ENCODE measurements around the gene CACNA1D.

Gene CACNA1D

DNA sequence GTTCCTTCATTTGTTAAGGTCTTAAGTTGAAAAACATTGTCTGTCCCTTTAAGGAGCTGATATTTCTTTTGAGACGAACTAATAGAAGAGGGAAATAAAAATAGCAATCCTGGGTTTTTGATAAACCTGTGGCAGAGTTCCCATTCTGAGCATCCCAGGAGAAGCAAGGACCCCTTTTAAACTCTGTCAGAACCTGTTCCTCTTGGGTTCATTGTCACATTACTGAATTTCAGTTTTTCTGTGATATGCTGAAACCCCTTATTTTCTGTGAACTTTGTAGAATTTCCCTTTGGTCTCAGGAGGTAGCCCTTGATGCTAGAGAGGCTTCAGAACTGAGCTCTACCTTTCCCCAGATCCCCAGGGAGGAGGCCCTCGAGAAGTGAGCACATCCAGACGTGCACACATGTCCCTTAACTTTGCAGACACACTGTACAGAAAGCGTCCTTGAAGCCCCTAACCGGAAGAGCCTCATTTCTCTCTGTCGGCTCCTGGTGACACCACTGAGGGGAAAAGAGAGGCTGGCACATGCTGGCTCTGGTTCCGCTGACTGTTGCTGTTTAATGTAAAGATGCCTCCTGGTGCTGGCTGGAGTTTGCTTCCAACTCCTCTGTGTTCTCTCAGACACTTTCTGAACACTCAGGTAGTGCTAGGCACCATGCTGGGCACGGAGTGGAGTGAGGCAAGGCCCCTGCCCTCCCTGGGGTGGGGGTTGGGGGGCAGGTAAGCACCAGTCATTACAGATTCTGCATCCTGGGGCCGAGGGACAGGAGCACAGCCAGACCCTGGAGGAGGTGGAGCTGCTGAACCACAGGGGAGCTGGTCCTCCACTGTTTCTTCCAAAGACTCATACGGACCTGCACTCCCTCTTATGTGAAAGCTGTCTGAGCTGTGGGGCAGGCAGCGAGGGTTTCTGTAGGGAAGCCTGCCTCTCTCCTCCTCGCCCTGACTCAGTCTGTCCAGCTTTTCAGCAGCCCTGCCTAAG is 274.4 kb downstream of the CACNA1D start:
- Mint-ChIP-seq H3K4me3 (no peak overlapping the region), H3K9me3 (no peaks in the 10 kb centered on the region), H3K27ac (no peak overlapping the region), H3K36me3 (ENCODE audit: low read depth) (no peaks in the 10 kb centered on the region), H3K4me1 (peaks cover 31% of the 10 kb centered on the region), H3K27me3 (ENCODE audit: low read depth) (peaks cover 5% of the 10 kb centered on the region)
- TF ChIP-seq, protein P1, sequence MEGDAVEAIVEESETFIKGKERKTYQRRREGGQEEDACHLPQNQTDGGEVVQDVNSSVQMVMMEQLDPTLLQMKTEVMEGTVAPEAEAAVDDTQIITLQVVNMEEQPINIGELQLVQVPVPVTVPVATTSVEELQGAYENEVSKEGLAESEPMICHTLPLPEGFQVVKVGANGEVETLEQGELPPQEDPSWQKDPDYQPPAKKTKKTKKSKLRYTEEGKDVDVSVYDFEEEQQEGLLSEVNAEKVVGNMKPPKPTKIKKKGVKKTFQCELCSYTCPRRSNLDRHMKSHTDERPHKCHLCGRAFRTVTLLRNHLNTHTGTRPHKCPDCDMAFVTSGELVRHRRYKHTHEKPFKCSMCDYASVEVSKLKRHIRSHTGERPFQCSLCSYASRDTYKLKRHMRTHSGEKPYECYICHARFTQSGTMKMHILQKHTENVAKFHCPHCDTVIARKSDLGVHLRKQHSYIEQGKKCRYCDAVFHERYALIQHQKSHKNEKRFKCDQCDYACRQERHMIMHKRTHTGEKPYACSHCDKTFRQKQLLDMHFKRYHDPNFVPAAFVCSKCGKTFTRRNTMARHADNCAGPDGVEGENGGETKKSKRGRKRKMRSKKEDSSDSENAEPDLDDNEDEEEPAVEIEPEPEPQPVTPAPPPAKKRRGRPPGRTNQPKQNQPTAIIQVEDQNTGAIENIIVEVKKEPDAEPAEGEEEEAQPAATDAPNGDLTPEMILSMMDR (IDR thresholded peaks at IDR 0.05; ENCODE audit: unreplicated experiment in 3 of 3), result no peak

DNA sequence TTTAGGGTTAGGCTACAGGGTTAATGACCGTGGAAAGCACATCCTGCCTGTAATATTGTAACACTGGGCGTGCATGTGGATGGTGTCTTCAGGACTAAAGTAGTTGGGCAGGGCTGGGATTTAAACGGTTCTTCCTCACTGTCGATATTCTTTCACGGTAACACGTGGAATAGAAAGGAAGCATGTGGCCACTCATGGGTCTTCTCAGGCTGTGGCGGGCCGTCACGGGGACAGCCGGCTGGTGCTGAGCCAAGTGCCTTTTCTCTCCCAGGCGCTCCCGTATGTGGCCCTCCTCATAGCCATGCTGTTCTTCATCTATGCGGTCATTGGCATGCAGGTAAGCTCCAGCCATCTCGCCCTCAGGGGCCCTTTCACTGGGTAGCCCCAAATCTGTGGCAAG is 278.2 kb downstream of the CACNA1D start:
- H3K27me3 Mint-ChIP-seq (ENCODE audit: low read depth), result peaks cover 7% of the 10 kb centered on the region
- no peaks in the 10 kb centered on the region for H3K36me3 Mint-ChIP-seq (ENCODE audit: low read depth)
- H3K27ac Mint-ChIP-seq, result peak overlapping the region; percentile 81 to 89 (median 88)
- TF ChIP-seq, protein P1 (IDR thresholded peaks at IDR 0.05; ENCODE audit: unreplicated experiment in 3 of 3), result no peak
- H3K4me1 Mint-ChIP-seq, result peaks cover 52% of the 10 kb centered on the region
- H3K9me3 Mint-ChIP-seq, result no peaks in the 10 kb centered on the region
- H3K4me3 Mint-ChIP-seq, result no peak overlapping the region

DNA sequence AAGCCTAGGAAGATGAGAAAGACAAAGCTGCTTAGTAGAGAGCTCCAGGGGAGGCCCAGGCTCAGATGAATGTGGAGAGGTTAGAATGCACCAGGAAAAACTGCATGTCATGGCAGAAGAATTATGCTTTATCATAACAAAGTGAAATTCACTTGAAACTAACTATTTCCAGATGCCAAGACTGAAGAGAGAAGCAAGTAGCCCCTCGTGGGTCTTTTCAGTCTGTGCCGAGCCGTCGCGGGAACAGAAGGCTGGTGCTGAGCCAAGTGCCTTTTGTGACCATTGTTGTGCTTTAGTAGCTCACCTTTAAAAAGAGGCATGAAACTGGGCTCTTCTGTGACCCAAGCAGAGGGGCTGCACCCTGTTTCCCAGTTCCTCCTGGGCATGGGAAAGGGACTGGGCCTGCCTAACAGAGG is 278.6 kb downstream of the CACNA1D start:
- H3K9me3 Mint-ChIP-seq, result no peaks in the 10 kb centered on the region
- TF ChIP-seq, protein P1 (IDR thresholded peaks at IDR 0.05; ENCODE audit: unreplicated experiment in 3 of 3), result no peak
- H3K27me3 Mint-ChIP-seq (ENCODE audit: low read depth), result peaks cover 7% of the 10 kb centered on the region
- no peak overlapping the region for H3K4me3 Mint-ChIP-seq
- no peaks in the 10 kb centered on the region for H3K36me3 Mint-ChIP-seq (ENCODE audit: low read depth)
- H3K4me1 Mint-ChIP-seq, result peaks cover 49% of the 10 kb centered on the region
- peak overlapping the region; percentile 81 to 89 (median 88) for H3K27ac Mint-ChIP-seq

DNA sequence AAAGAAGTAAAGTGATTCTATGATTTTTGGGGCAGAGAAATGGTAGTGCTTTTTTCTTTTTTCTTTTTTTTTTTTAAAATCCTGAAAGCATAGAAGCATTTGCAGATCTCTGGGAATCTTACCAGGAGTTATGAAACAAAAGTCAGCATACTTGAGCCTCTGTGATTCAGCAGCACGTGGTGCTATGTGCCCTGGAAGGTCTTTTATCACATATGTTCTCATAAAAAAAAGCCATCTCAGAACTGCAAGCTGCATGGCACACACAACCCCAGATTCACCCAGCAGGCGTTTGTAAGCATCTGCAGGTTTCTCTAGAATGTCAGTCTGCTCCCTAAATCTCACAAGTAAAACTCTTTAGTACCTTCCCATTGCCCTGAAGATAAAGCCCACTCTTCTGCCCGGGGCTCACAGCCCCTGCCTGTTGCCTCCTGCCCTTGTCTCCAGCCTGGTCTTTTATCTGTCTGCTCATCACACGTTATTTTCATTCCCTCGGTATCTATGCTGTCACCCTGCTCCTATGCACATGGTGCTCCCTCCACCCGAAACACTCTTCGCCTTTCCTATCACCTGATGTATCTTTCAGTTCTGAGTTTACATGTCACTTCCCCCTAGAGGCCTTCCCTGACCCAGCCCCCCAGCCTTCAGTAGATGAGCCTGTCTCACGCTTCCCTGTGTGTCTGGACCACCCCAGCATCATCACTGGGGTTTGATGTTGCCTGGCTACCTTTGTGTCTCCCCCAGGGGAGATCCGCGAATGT is 279.4 kb downstream of the CACNA1D start:
- TF ChIP-seq, protein P1 (IDR thresholded peaks at IDR 0.05; ENCODE audit: unreplicated experiment in 3 of 3), result no peak
- no peaks in the 10 kb centered on the region for H3K9me3 Mint-ChIP-seq
- no peak overlapping the region for H3K4me3 Mint-ChIP-seq
- peaks cover 7% of the 10 kb centered on the region for H3K27me3 Mint-ChIP-seq (ENCODE audit: low read depth)
- peak overlapping the region; percentile 81 to 89 (median 88) for H3K27ac Mint-ChIP-seq
- H3K4me1 Mint-ChIP-seq, result peaks cover 46% of the 10 kb centered on the region
- H3K36me3 Mint-ChIP-seq (ENCODE audit: low read depth), result no peaks in the 10 kb centered on the region

DNA sequence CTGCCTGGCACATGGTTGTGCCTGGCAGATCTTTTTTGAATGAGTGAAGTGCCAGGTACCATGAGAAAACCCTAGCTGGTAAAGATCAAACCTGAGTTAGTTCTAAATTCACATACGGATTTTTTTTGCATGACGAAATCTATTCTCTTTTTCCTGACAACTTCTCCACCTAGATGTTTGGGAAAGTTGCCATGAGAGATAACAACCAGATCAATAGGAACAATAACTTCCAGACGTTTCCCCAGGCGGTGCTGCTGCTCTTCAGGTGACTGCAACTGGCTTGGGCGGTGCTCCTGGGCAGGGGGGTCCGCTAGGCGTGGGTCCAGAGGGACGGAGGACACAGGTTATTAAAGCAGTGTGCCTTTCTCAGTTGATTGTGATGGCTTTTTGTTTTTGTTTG is 280.0 kb downstream of the CACNA1D start:
- Mint-ChIP-seq H3K27me3 (ENCODE audit: low read depth) (peaks cover 7% of the 10 kb centered on the region), H3K4me3 (no peak overlapping the region), H3K36me3 (ENCODE audit: low read depth) (no peaks in the 10 kb centered on the region), H3K4me1 (peaks cover 46% of the 10 kb centered on the region), H3K27ac (peak overlapping the region; percentile 40 to 89 (median 88)), H3K9me3 (no peaks in the 10 kb centered on the region)
- TF ChIP-seq, protein P1 (IDR thresholded peaks at IDR 0.05; ENCODE audit: unreplicated experiment in 3 of 3), result no peak
